Measurements from ENCODE around the gene ARHGAP27. TPM values are rescaled to one million over a fixed set of nuclear protein-coding genes. Genes with fewer than 3 reads are reported as not detected.
A peak's percentile ranks its signal among the peaks of the same experiment; 100 is the strongest.

The ARHGAP27 gene
- polyA plus RNA-seq, 1 donor: 90.4 TPM

DNA sequence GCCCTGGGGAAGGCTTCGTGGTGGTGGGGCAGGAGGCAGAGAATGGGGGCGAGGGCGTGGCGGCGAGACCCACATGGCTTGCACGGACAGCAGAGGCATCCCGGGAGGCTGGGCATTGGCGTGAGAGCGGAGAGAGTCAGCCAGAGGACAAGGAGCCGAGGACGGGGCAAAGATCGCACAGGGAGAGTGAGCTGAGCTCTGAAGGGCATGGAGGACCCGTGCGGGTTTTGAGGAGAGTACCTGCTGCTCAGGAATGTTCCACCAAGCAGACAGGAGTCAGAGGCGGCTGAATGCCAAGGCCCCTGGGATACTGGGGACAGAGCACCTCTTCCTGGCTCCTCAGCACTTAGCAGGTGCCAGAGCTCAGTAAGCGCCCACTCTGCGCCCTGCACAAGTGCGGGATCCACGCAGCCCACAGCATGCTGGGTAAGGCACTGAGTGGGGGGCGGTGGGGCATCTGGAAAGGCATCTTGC, 47.8 kb downstream of the ARHGAP27 start:
- no CpG with 5 or more reads among the region's 20 CpGs for WGBS (ENCODE audit: insufficient coverage, low lambda C conversion rate)
- Histone ChIP-seq H3K36me3 (ENCODE audit: control insufficient read depth, insufficient read depth, low read length) (no peaks in the 10 kb centered on the region), H3K9me3 (ENCODE audit: control insufficient read depth, low read depth, low read length) (no peaks in the 10 kb centered on the region), H3K27ac (ENCODE audit: low read length) (no peak overlapping the region), H3K4me1 (ENCODE audit: control insufficient read depth, insufficient read depth, low read length) (peaks cover 3% of the 10 kb centered on the region), H3K27me3 (ENCODE audit: control insufficient read depth, insufficient read depth, low read length) (peaks cover 4% of the 10 kb centered on the region), H3K4me3 (ENCODE audit: low read length) (no peak overlapping the region)
- DNase-seq: no peak

DNA sequence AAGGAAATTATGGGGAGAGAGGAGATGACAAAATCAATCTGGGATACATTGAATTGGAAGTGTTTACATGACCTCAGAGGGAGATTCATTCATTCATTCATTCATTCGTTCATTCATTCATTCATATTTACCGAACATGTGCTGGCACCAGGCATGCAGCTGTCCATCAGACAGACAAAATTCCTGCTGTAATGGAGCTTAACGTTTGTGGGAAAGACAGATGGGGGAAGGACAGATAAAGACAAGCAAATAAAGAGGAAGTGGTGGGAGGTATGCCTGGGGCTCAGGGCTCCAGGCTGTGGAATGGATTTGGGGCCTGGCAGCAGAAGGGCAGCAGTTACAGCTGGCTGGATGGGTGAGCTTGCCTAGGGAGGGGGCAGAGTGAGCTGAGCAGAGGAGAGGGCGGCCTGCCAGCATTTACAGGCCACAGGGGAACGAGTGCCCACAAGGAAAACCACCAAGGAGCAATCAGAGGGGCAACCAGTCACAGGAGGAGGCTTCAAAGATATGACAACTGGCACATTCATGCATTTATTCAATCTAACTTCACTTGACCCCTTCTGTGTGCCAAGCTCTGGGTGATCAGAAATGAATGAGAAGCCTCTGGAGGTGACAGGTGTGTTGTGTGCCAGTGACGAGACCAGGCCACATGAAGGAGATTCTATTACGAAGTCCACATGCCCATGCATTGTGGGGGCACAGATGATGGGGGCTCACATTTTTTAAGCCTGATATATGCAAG, 48.5 kb downstream of the ARHGAP27 start:
- Histone ChIP-seq H3K9me3 (ENCODE audit: control insufficient read depth, low read depth, low read length) (no peaks in the 10 kb centered on the region), H3K27ac (ENCODE audit: low read length) (no peak overlapping the region), H3K27me3 (ENCODE audit: control insufficient read depth, insufficient read depth, low read length) (peaks cover 3% of the 10 kb centered on the region), H3K4me1 (ENCODE audit: control insufficient read depth, insufficient read depth, low read length) (peaks cover 3% of the 10 kb centered on the region), H3K36me3 (ENCODE audit: control insufficient read depth, insufficient read depth, low read length) (no peaks in the 10 kb centered on the region), H3K4me3 (ENCODE audit: low read length) (no peak overlapping the region)
- DNase-seq: no peak
- WGBS (ENCODE audit: insufficient coverage, low lambda C conversion rate): 0% methylated on average over 1 of the region's 7 CpGs

DNA sequence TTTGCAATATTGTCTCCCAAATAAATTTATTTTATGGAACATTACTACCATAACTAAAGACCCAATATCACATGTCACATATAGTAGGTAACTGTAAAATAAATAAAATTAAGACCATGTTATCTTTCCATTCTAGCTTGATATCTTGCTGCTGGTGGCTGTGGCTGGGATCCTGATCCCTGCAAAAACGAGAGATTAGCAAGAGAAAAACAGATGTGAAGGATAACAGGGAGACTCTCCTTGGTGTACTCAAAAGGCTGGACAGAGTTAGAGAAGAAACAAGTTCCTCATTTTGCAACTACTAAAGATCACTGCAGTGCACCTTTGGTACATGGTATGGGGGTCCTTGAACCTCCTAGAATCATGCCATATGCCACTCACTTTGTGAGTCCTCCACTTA, 49.7 kb downstream of the ARHGAP27 start:
- 78% methylated on average over 1 of the region's 1 CpG for WGBS (ENCODE audit: insufficient coverage, low lambda C conversion rate)
- Histone ChIP-seq H3K9me3 (ENCODE audit: control insufficient read depth, low read depth, low read length) (no peaks in the 10 kb centered on the region), H3K27me3 (ENCODE audit: control insufficient read depth, insufficient read depth, low read length) (no peaks in the 10 kb centered on the region), H3K36me3 (ENCODE audit: control insufficient read depth, insufficient read depth, low read length) (no peaks in the 10 kb centered on the region), H3K27ac (ENCODE audit: low read length) (no peak overlapping the region), H3K4me3 (ENCODE audit: low read length) (no peak overlapping the region), H3K4me1 (ENCODE audit: control insufficient read depth, insufficient read depth, low read length) (peaks cover 3% of the 10 kb centered on the region)
- no peak for DNase-seq

DNA sequence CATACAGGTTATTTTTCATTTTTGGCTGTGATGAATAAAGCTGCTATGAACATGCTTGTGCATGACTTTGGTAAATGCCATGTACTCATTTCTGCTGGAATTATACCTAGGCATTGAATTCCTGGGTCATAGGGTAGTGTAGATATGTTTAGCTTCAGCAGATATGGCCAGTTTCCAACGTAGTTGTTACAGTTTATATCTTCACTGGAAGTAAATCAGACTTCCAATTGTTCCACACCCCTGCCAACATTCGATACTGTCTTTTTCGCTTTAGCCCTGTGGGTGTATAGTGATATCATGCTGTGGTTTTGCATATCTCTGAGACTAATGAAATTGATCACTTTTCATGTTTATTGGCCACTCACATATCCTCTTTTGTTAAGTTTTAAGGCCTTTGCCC, 50.4 kb downstream of the ARHGAP27 start:
- no peak overlapping the region for H3K27ac ChIP-seq (ENCODE audit: low read length)
- peaks cover 3% of the 10 kb centered on the region for H3K4me1 ChIP-seq (ENCODE audit: control insufficient read depth, insufficient read depth, low read length)
- H3K9me3 ChIP-seq (ENCODE audit: control insufficient read depth, low read depth, low read length): no peaks in the 10 kb centered on the region
- no peak for DNase-seq
- no peaks in the 10 kb centered on the region for H3K36me3 ChIP-seq (ENCODE audit: control insufficient read depth, insufficient read depth, low read length)
- WGBS (ENCODE audit: insufficient coverage, low lambda C conversion rate): 100% methylated on average over 1 of the region's 3 CpGs
- H3K27me3 ChIP-seq (ENCODE audit: control insufficient read depth, insufficient read depth, low read length): no peaks in the 10 kb centered on the region
- no peak overlapping the region for H3K4me3 ChIP-seq (ENCODE audit: low read length)

DNA sequence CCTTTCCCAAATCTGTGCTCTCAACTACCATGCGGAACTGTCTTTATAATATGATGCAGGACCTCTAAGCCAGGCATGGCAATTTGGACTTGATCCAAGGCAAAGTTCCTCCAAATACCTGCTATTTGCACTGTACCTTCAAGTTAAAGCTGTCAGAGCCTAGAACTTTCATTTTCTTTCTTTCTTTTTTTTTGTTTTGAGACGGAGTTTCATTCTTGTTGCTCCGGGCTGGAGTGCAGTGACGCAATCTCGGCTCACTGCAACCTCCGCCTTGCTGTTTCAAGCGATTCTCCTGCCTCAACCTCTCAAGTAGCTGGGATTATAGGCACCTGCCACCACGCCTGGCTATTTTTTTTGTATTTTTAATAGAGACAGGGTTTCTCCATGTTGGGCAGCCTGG, 51.7 kb downstream of the ARHGAP27 start:
- Histone ChIP-seq H3K27ac (ENCODE audit: low read length) (no peak overlapping the region), H3K4me3 (ENCODE audit: low read length) (no peak overlapping the region), H3K27me3 (ENCODE audit: control insufficient read depth, insufficient read depth, low read length) (no peaks in the 10 kb centered on the region), H3K4me1 (ENCODE audit: control insufficient read depth, insufficient read depth, low read length) (peaks cover 7% of the 10 kb centered on the region), H3K9me3 (ENCODE audit: control insufficient read depth, low read depth, low read length) (no peaks in the 10 kb centered on the region), H3K36me3 (ENCODE audit: control insufficient read depth, insufficient read depth, low read length) (no peaks in the 10 kb centered on the region)
- WGBS (ENCODE audit: insufficient coverage, low lambda C conversion rate): 88% methylated on average over 1 of the region's 8 CpGs
- DNase-seq: peak in 1 of 2 donors; percentile 46

DNA sequence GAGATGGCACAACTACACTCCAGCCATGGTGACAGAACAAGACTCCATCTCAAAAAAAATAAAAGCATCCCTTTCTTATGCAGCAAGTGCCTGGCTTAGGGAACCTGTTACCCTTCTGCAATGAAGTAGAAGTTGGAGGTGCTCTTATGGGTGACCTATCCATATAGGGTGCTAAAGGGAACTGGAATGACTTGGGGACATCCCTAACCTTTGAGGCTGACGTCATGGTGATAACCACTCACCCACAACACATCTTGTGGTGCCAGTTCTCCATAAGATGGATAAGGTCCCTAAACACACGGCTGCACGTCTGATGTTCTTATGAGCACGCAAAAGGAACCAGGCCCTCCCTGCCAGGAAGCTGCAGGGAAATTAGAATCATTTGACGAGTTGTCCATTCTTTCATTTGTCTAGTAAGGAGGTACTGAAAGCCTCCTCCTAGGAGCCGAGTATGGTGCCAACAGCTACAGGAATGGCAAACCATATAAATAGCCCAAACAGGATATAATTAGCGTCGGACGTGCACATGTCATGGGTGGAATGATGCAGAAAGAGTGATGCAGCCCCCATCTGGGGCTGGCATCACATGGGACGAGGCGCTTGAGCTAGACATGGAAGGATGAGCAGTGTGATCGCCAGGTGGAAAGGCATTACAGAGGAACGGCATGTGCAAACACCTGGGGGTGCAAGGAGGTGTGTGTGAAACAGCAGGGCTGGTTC, 52.5 kb downstream of the ARHGAP27 start:
- Histone ChIP-seq H3K27ac (ENCODE audit: low read length) (no peak overlapping the region), H3K27me3 (ENCODE audit: control insufficient read depth, insufficient read depth, low read length) (no peaks in the 10 kb centered on the region)
- WGBS (ENCODE audit: insufficient coverage, low lambda C conversion rate): 100% methylated on average over 1 of the region's 13 CpGs

DNA sequence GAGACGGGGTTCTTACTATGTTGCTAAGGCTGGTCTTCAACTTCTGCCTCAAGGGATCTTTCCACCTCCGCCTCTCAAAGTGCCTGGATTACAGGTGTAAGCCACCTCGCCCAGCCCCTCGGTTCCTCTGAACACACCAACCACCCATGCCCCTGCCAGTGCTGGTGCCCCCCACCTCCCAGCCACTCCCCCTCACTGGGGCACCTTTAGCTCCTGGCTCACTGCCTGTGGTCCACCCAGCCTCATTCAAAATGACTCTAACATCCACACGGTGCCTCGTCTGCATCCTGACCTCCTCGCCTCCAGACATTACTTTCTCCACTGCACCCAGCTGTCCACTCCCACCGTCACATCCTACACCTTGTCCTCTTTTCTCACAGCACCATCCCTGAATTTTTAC, 55.3 kb downstream of the ARHGAP27 start:
- H3K27me3 ChIP-seq (ENCODE audit: control insufficient read depth, insufficient read depth, low read length): no peaks in the 10 kb centered on the region
- no peaks in the 10 kb centered on the region for H3K36me3 ChIP-seq (ENCODE audit: control insufficient read depth, insufficient read depth, low read length)
- no peak overlapping the region for H3K4me3 ChIP-seq (ENCODE audit: low read length)
- peaks cover 4% of the 10 kb centered on the region for H3K4me1 ChIP-seq (ENCODE audit: control insufficient read depth, insufficient read depth, low read length)
- H3K27ac ChIP-seq (ENCODE audit: low read length): no peak overlapping the region
- DNase-seq: no peak
- no peaks in the 10 kb centered on the region for H3K9me3 ChIP-seq (ENCODE audit: control insufficient read depth, low read depth, low read length)
- WGBS (ENCODE audit: insufficient coverage, low lambda C conversion rate): 88% methylated on average over 2 of the region's 8 CpGs

More for the DNA sequence above, 52.5 kb downstream of the ARHGAP27 start:
- no peak for DNase-seq
- Histone ChIP-seq H3K4me1 (ENCODE audit: control insufficient read depth, insufficient read depth, low read length) (peaks cover 7% of the 10 kb centered on the region), H3K4me3 (ENCODE audit: low read length) (no peak overlapping the region), H3K36me3 (ENCODE audit: control insufficient read depth, insufficient read depth, low read length) (no peaks in the 10 kb centered on the region), H3K9me3 (ENCODE audit: control insufficient read depth, low read depth, low read length) (no peaks in the 10 kb centered on the region)

DNA sequence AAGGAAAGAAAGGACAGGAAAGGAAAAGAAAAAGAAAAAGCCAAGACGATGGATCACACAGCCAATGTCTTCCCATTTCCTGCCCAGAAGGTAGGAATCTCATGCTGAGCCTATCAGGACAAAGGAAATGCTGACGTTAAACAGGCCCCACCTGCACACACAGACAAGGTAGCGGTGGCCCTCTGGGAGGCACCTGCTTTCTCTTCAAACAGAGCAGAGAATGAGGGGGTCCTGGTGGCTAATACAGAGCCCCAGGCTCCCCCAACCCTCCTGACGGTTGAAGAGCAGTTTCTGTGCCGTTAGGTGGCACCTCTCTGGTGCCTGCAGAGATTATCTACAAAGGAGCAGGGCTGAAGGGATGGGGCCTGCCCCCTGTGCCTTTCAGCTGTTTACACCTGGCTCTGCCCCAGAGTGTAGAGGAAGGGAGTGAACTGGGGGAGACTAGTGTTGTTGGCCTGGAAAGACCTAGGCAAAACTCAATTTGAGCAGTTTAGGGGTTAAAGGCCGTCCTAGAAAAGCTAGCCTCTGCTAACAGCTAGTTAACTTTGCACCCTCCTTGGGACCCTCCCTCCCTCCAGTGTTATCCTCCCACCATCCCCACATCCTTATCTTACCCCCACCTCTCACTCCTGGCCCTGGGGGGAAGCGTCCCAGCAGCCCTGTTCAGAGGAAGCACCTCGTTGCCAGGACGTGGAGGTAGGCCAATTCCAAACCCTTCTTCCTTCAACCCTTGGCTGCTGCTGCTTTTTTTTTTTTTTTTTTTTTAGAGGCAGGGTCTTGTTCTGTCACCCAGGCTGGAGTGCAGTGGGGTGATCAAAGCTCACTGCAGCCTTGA, 56.3 kb downstream of the ARHGAP27 start:
- H3K4me1 ChIP-seq (ENCODE audit: control insufficient read depth, insufficient read depth, low read length): peaks cover 8% of the 10 kb centered on the region
- H3K27ac ChIP-seq (ENCODE audit: low read length): no peak overlapping the region
- H3K9me3 ChIP-seq (ENCODE audit: control insufficient read depth, low read depth, low read length): no peaks in the 10 kb centered on the region
- H3K4me3 ChIP-seq (ENCODE audit: low read length): no peak overlapping the region
- H3K36me3 ChIP-seq (ENCODE audit: control insufficient read depth, insufficient read depth, low read length): no peaks in the 10 kb centered on the region
- WGBS (ENCODE audit: insufficient coverage, low lambda C conversion rate): 43% methylated on average over 1 of the region's 9 CpGs
- H3K27me3 ChIP-seq (ENCODE audit: control insufficient read depth, insufficient read depth, low read length): no peaks in the 10 kb centered on the region
- DNase-seq: no peak

DNA sequence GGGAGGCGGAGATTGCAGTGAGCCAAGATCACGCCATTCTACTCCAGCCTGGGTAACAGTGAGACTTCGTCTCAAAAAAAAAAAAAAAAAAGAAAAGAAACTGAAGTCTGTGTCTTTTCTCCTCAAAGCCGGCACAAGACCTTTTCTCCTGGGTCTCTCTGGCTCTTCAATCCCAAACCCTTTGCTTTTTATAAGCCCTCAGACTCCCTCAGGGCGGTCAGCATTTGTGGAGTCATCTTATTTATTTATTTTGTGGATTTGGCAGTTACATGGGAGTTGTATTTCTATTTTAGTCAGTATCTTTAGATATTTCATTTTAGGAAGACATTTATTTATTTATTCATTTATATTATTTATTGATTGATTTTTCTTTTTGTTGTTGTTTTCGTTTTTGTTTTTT, 58.2 kb downstream of the ARHGAP27 start:
- Histone ChIP-seq H3K27ac (ENCODE audit: low read length) (no peak overlapping the region), H3K27me3 (ENCODE audit: control insufficient read depth, insufficient read depth, low read length) (no peaks in the 10 kb centered on the region), H3K36me3 (ENCODE audit: control insufficient read depth, insufficient read depth, low read length) (no peaks in the 10 kb centered on the region), H3K4me3 (ENCODE audit: low read length) (no peak overlapping the region), H3K4me1 (ENCODE audit: control insufficient read depth, insufficient read depth, low read length) (peaks cover 10% of the 10 kb centered on the region), H3K9me3 (ENCODE audit: control insufficient read depth, low read depth, low read length) (no peaks in the 10 kb centered on the region)
- WGBS (ENCODE audit: insufficient coverage, low lambda C conversion rate): 100% methylated on average over 1 of the region's 6 CpGs
- no peak for DNase-seq

DNA sequence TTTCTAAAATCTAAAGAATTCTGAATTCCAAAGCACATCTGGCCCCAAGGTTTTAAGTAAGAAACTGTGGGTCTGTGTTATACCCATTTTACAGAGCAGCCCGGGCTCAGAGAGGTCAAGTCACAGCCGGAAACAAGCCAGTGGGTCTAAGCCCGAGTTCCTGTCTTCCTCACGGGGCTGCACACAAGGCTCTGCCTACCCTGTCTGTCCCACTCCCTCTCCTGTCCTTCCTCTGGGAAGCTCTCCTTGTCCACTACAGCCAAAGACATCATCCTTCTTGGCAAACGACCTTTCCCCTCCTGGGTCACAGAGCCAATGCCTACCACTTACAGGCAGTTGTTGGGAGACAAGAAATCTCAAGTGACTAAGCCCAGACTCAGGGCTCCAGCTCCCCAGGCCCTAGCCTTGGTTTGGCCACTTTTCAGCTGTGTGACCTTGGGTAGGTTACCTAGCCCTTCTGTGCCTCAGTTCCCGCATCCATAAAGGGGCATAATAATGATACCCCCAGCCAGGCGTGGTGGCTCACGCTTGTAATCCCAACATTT, 60.3 kb downstream of the ARHGAP27 start:
- Histone ChIP-seq H3K9me3 (ENCODE audit: control insufficient read depth, low read depth, low read length) (no peaks in the 10 kb centered on the region), H3K27me3 (ENCODE audit: control insufficient read depth, insufficient read depth, low read length) (no peaks in the 10 kb centered on the region), H3K4me1 (ENCODE audit: control insufficient read depth, insufficient read depth, low read length) (peaks cover 10% of the 10 kb centered on the region), H3K4me3 (ENCODE audit: low read length) (no peak overlapping the region), H3K36me3 (ENCODE audit: control insufficient read depth, insufficient read depth, low read length) (no peaks in the 10 kb centered on the region), H3K27ac (ENCODE audit: low read length) (peak overlapping the region; percentile 63)
- WGBS (ENCODE audit: insufficient coverage, low lambda C conversion rate): 100% methylated on average over 1 of the region's 8 CpGs
- no peak for DNase-seq

All from large intestine (tissue), 3 donors.